Mononuclear cell (primary cell): ENCODE measurements around the gene BECN2. TPM values are rescaled to one million over a fixed set of nuclear protein-coding genes. Genes with fewer than 3 reads are reported as not detected.
"Not testable (repeated sequence)": the region's sequence is repeated elsewhere in the genome, so short reads cannot be mapped to it uniquely, and the experiment has no call there.

Experiments used
- H3K27me3 ChIP-seq: 2 replicates; pipeline ENCODE4 v1.6.0; 2011; ENCODE audit warnings: low read length, control low read depth; ENCODE audit not compliant: insufficient read depth
- H3K4me1 ChIP-seq: 2 replicates; pipeline ENCODE4 v1.5.1; 2011; ENCODE audit warnings: mild to moderate bottlenecking, low read length, control low read depth; ENCODE audit not compliant: insufficient read depth
- H3K4me3 ChIP-seq: 2 replicates; pipeline ENCODE4 v1.5.1; 2011; ENCODE audit warnings: mild to moderate bottlenecking, low read length, moderate library complexity
- H3K9me3 ChIP-seq: 2 replicates; pipeline ENCODE4 v1.5.1; 2011; ENCODE audit warnings: low read depth, mild to moderate bottlenecking, control low read depth, low read length
- total RNA-seq: library from RNA; depleted of rRNA; stranded (reverse); fragments of >200 nt; gene quantifications from one replicate; pipeline ENCODE4 v1.2.3, GENCODE V29; 2012

Gene BECN2
- total RNA-seq, 1 donor: not detected

GRCh38 chr1:241962153-241962552, 4.6 kb downstream of the BECN2 start:
- Histone ChIP-seq H3K4me3 (no peak overlapping the region), H3K4me1 (no peaks in the 10 kb centered on the region), H3K27me3 (no peaks in the 10 kb centered on the region), H3K9me3 (no peaks in the 10 kb centered on the region)

GRCh38 chr1:241963722-241964121, 6.2 kb downstream of the BECN2 start:
- Histone ChIP-seq H3K27me3 (no peaks in the 10 kb centered on the region), H3K4me3 (no peak overlapping the region), H3K9me3 (no peaks in the 10 kb centered on the region)

GRCh38 chr1:241964550-241965282, 7.1 kb downstream of the BECN2 start:
- Histone ChIP-seq H3K4me1 (no peaks in the 10 kb centered on the region), H3K27me3 (no peaks in the 10 kb centered on the region), H3K4me3 (no peak overlapping the region), H3K9me3 (no peaks in the 10 kb centered on the region)

More at GRCh38 chr1:241963722-241964121, 6.2 kb downstream of the BECN2 start:
- H3K4me1 ChIP-seq: no peaks in the 10 kb centered on the region

- Histone ChIP-seq H3K27me3 (no peaks in the 10 kb centered on the region), H3K4me3 (no peak overlapping the region), H3K4me1 (no peaks in the 10 kb centered on the region), H3K9me3 (no peaks in the 10 kb centered on the region)
Observed at GRCh38 chr1:241968611-241969010, 11.0 kb downstream of the BECN2 start.

GRCh38 chr1:241972703-241973369, 15.3 kb downstream of the BECN2 start:
- H3K9me3 ChIP-seq: no peaks in the 10 kb centered on the region
- H3K4me1 ChIP-seq: no peaks in the 10 kb centered on the region
- no peak overlapping the region for H3K4me3 ChIP-seq
- no peaks in the 10 kb centered on the region for H3K27me3 ChIP-seq

- Histone ChIP-seq H3K27me3 (no peaks in the 10 kb centered on the region), H3K4me3 (no peak overlapping the region), H3K4me1 (no peaks in the 10 kb centered on the region), H3K9me3 (no peaks in the 10 kb centered on the region)
Observed at GRCh38 chr1:241976229-241976628, 18.7 kb downstream of the BECN2 start.

GRCh38 chr1:241979071-241979470, 21.5 kb downstream of the BECN2 start:
- H3K27me3 ChIP-seq: no peaks in the 10 kb centered on the region
- H3K9me3 ChIP-seq: no peaks in the 10 kb centered on the region
- no peaks in the 10 kb centered on the region for H3K4me1 ChIP-seq
- no peak overlapping the region for H3K4me3 ChIP-seq

- no peaks in the 10 kb centered on the region for H3K9me3 ChIP-seq
- H3K4me1 ChIP-seq: no peaks in the 10 kb centered on the region
- H3K4me3 ChIP-seq: no peak overlapping the region
- H3K27me3 ChIP-seq: no peaks in the 10 kb centered on the region
Observed at GRCh38 chr1:241979926-241980325, 22.4 kb downstream of the BECN2 start.

GRCh38 chr1:241985787-241986186, 28.2 kb downstream of the BECN2 start:
- H3K9me3 ChIP-seq: no peaks in the 10 kb centered on the region
- H3K4me1 ChIP-seq: no peaks in the 10 kb centered on the region
- no peak overlapping the region for H3K4me3 ChIP-seq
- H3K27me3 ChIP-seq: no peaks in the 10 kb centered on the region

GRCh38 chr1:241988389-241988930, 30.9 kb downstream of the BECN2 start:
- not testable (repeated sequence) for H3K27me3 ChIP-seq, H3K4me3 ChIP-seq, H3K4me1 ChIP-seq, H3K9me3 ChIP-seq

- Histone ChIP-seq H3K4me3 (no peak overlapping the region), H3K27me3 (no peaks in the 10 kb centered on the region), H3K9me3 (no peaks in the 10 kb centered on the region), H3K4me1 (no peaks in the 10 kb centered on the region)
Observed at GRCh38 chr1:241990040-241990439, 32.5 kb downstream of the BECN2 start.

GRCh38 chr1:241992734-241993133, 35.2 kb downstream of the BECN2 start:
- H3K4me3 ChIP-seq: no peak overlapping the region
- no peaks in the 10 kb centered on the region for H3K27me3 ChIP-seq
- no peaks in the 10 kb centered on the region for H3K9me3 ChIP-seq

GRCh38 chr1:241994171-241994570, 36.6 kb downstream of the BECN2 start:
- Histone ChIP-seq H3K9me3 (no peaks in the 10 kb centered on the region), H3K4me1 (peaks cover 3% of the 10 kb centered on the region), H3K4me3 (no peak overlapping the region), H3K27me3 (no peaks in the 10 kb centered on the region)

More at GRCh38 chr1:241992734-241993133, 35.2 kb downstream of the BECN2 start:
- H3K4me1 ChIP-seq: no peaks in the 10 kb centered on the region

- H3K4me3 ChIP-seq: no peak overlapping the region
- H3K9me3 ChIP-seq: no peaks in the 10 kb centered on the region
- H3K4me1 ChIP-seq: peaks cover 3% of the 10 kb centered on the region
- no peaks in the 10 kb centered on the region for H3K27me3 ChIP-seq
Observed at GRCh38 chr1:241997401-241997998, 39.9 kb downstream of the BECN2 start.

GRCh38 chr1:241998412-241998921, 40.9 kb downstream of the BECN2 start:
- peaks cover 3% of the 10 kb centered on the region for H3K4me1 ChIP-seq
- H3K9me3 ChIP-seq: no peaks in the 10 kb centered on the region
- no peaks in the 10 kb centered on the region for H3K27me3 ChIP-seq
- no peak overlapping the region for H3K4me3 ChIP-seq
